NCI-H1436 treated with DMSO at 0.1 percent for 48 hours (cell line): ENCODE measurements around the gene AP4S1.
"Not testable (repeated sequence)": the region's sequence is repeated elsewhere in the genome, so short reads cannot be mapped to it uniquely, and the experiment has no call there.

ENCODE experiments used
- DNase-seq: peaks from one replicate; lab custom pipeline; 2025; lab: John Stamatoyannopoulos, UW

AP4S1 gene

GRCh38 chr14:31025367-31026076 lies at the start of gene AP4S1:
Gene AP4S1 (plus strand): TSS chr14:31025649. CDS start chr14:31066197, 40,548 bp downstream.
- no peak for DNase-seq

GRCh38 chr14:30977752-30978151 lies 47.7 kb upstream of the AP4S1 start:
- no peak for DNase-seq

- DNase-seq: peak; percentile 24
Observed at GRCh38 chr14:30980106-30980704, 45.2 kb upstream of the AP4S1 start.

GRCh38 chr14:30980980-30981379 lies 44.5 kb upstream of the AP4S1 start:
- DNase-seq: no peak

- no peak for DNase-seq
Observed at GRCh38 chr14:30982533-30982932, 42.9 kb upstream of the AP4S1 start.

GRCh38 chr14:30983858-30984257 lies 41.6 kb upstream of the AP4S1 start:
- DNase-seq: no peak

- DNase-seq: no peak
Observed at GRCh38 chr14:30985796-30986195, 39.7 kb upstream of the AP4S1 start.

GRCh38 chr14:30988509-30988908 lies 36.9 kb upstream of the AP4S1 start:
- no peak for DNase-seq

- DNase-seq: no peak
Observed at GRCh38 chr14:30990770-30991169, 34.7 kb upstream of the AP4S1 start.

GRCh38 chr14:30991408-30991807 lies 34.0 kb upstream of the AP4S1 start:
- DNase-seq: no peak

- no peak for DNase-seq
Observed at GRCh38 chr14:30993071-30993470, 32.4 kb upstream of the AP4S1 start.

- no peak for DNase-seq
Observed at GRCh38 chr14:30994681-30995620, 30.5 kb upstream of the AP4S1 start.

- no peak for DNase-seq
Observed at GRCh38 chr14:30995689-30996088, 29.8 kb upstream of the AP4S1 start.

- DNase-seq: no peak
Observed at GRCh38 chr14:30996892-30997659, 28.4 kb upstream of the AP4S1 start.

- no peak for DNase-seq
Observed at GRCh38 chr14:30998100-30998706, 27.2 kb upstream of the AP4S1 start.

- DNase-seq: no peak
Observed at GRCh38 chr14:30999038-30999773, 26.2 kb upstream of the AP4S1 start.

- DNase-seq: no peak
Observed at GRCh38 chr14:31000629-31001338, 24.7 kb upstream of the AP4S1 start.

- DNase-seq: no peak
Observed at GRCh38 chr14:31001339-31001658, 24.1 kb upstream of the AP4S1 start.

GRCh38 chr14:31003284-31003683 lies 22.2 kb upstream of the AP4S1 start:
- no peak for DNase-seq

GRCh38 chr14:31004007-31004406 lies 21.4 kb upstream of the AP4S1 start:
- not testable (repeated sequence) for DNase-seq
